Endothelial cell of umbilical vein (primary cell): ENCODE results near the gene BCL3. TPM values are rescaled to one million over a fixed set of nuclear protein-coding genes. Genes with fewer than 3 reads are reported as not detected.

Experiments used
- BruUV-seq: library from RNA; stranded (reverse); fragments of 400-500 nt; replicated peaks from 2 replicates; lab custom pipeline; 2021; lab: Mats Ljungman, UMichigan
- CTCF ChIA-PET: fragments of 300-600, 350-600 bp; sonication (Branson Sonifier 250); formaldehyde crosslinking; loops from one replicate; lab custom pipeline; 2021; ENCODE audit warnings: antibody characterized with exemption, inconsistent platforms; lab: Charles Lee
- POLR2A ChIA-PET: fragments of 300-600, 350-600 bp; sonication (Branson Sonifier 250); formaldehyde crosslinking; loops from one replicate; lab custom pipeline; 2021; ENCODE audit warnings: antibody characterized with exemption, inconsistent platforms; lab: Charles Lee
- DNase-seq: peaks from one replicate; pipeline ENCODE4 v3.0.0-alpha.2; 2011; ENCODE audit warnings: low read depth, low spot score
- FAIRE-seq: peaks from 2 replicates; lab custom pipeline; 2011; peaks lifted over from hg19 to GRCh38; lab: Jason Lieb, UNC
- H2AFZ ChIP-seq: 2 replicates; pipeline ENCODE4 v1.6.0; 2012; ENCODE audit warnings: low read depth, low read length, control low read depth, inconsistent platforms
- H3K27ac ChIP-seq: 2 replicates; pipeline ENCODE4 v1.5.1; 2011; ENCODE audit warnings: low read depth, mild to moderate bottlenecking, control low read depth, low read length, moderate library complexity; ENCODE audit not compliant: insufficient read depth
- H3K27me3 ChIP-seq, 2 experiments: 2 replicates each; pipeline versions ENCODE4 v1.6.0 to v1.6.1; 2011; ENCODE audit warnings: low read length in 2 of 2, mixed read lengths in 1 of 2; ENCODE audit not compliant: control insufficient read depth in 2 of 2, insufficient read depth in 2 of 2
- H3K36me3 ChIP-seq, 2 experiments: 2 replicates in 1 of 2; 3 replicates in 1 of 2; pipeline ENCODE4 v1.5.1; 2011; ENCODE audit warnings: low read length in 2 of 2, mild to moderate bottlenecking in 1 of 2, moderate library complexity in 1 of 2; ENCODE audit not compliant: control insufficient read depth in 2 of 2, insufficient read depth in 2 of 2; ENCODE audit errors: extremely low read depth in 1 of 2
- H3K4me1 ChIP-seq: 3 replicates; pipeline ENCODE4 v1.5.1; 2011; ENCODE audit warnings: mild to moderate bottlenecking, low read length; ENCODE audit not compliant: control insufficient read depth, insufficient read depth; ENCODE audit errors: extremely low read depth
- H3K4me2 ChIP-seq: 2 replicates; pipeline ENCODE4 v1.6.1; 2011; ENCODE audit warnings: low read length, control low read depth, mixed read lengths; ENCODE audit not compliant: insufficient read depth
- H3K4me3 ChIP-seq, 3 experiments: fragments of 200-600 bp in 1 of 3; sonication (generic), shearing (Covaris generic) in 1 of 3; replicated peaks in 1 of 3; 2 replicates each; pipeline ENCODE4 v1.5.1; 2011 to 2016; ENCODE audit warnings: control low read depth in 3 of 3, low read length in 3 of 3, mild to moderate bottlenecking in 2 of 3, inconsistent platforms in 1 of 3, low read depth in 1 of 3, moderate library complexity in 1 of 3; ENCODE audit not compliant: insufficient read depth in 1 of 3
- H3K79me2 ChIP-seq: 2 replicates; pipeline ENCODE4 v1.6.0; 2012; ENCODE audit warnings: low read length, inconsistent platforms; ENCODE audit not compliant: control insufficient read depth, insufficient read depth
- H3K9ac ChIP-seq: replicated peaks from 2 replicates; pipeline ENCODE3; 2011; ENCODE audit warnings: low read length, control low read depth; ENCODE audit not compliant: insufficient read depth; ENCODE audit errors: extremely low read depth
- H3K9me1 ChIP-seq: replicated peaks from 3 replicates; pipeline ENCODE4 v1.6.0; 2011; ENCODE audit warnings: mild to moderate bottlenecking, low read length; ENCODE audit not compliant: control insufficient read depth, insufficient read depth; ENCODE audit errors: extremely low read depth
- H3K9me3 ChIP-seq: replicated peaks from 2 replicates; pipeline ENCODE4 v1.5.1; 2012; ENCODE audit warnings: low read length, inconsistent platforms; ENCODE audit not compliant: control insufficient read depth, insufficient read depth
- H4K20me1 ChIP-seq: replicated peaks from 2 replicates; pipeline ENCODE3; 2011; ENCODE audit warnings: mild to moderate bottlenecking, low read length; ENCODE audit not compliant: control insufficient read depth, insufficient read depth; ENCODE audit errors: extremely low read depth
- CTCF ChIP-seq, 2 donors: IDR thresholded peaks; 1 replicate in 1 of 2; 2 replicates in 1 of 2; pipeline ENCODE4 v1.5.1; 2011; ENCODE audit warnings: low read length in 2 of 2, mild to moderate bottlenecking in 2 of 2, moderate library complexity in 2 of 2, control low read depth in 1 of 2, inconsistent platforms in 1 of 2, low read depth in 1 of 2; ENCODE audit not compliant: insufficient read depth in 1 of 2; ENCODE audit errors: extremely low read depth in 1 of 2
- EZH2 ChIP-seq: IDR thresholded peaks from 2 replicates; pipeline ENCODE4 v1.6.1; 2012; ENCODE audit warnings: borderline replicate concordance, low read depth, mild to moderate bottlenecking, moderate library complexity, low read length, inconsistent platforms; ENCODE audit not compliant: severe bottlenecking
- FOS ChIP-seq: IDR thresholded peaks from 2 replicates; pipeline ENCODE4 v1.6.1; 2011; ENCODE audit warnings: mild to moderate bottlenecking, low read length, moderate library complexity, borderline replicate concordance; ENCODE audit not compliant: insufficient read depth
- GATA2 ChIP-seq: IDR thresholded peaks from 2 replicates; pipeline ENCODE4 v1.7.0; 2011; ENCODE audit warnings: low read depth, mild to moderate bottlenecking, moderate library complexity, mixed read lengths, low read length; ENCODE audit not compliant: insufficient read length, insufficient read depth
- JUN ChIP-seq: IDR thresholded peaks from 2 replicates; pipeline ENCODE4 v1.6.1; 2011; ENCODE audit warnings: borderline replicate concordance, low read depth; ENCODE audit not compliant: insufficient read length, insufficient read depth
- MAX ChIP-seq: IDR thresholded peaks from 2 replicates; pipeline ENCODE4 v1.6.1; 2011; ENCODE audit not compliant: insufficient read depth, insufficient read length
- MYC ChIP-seq: IDR thresholded peaks from one replicate; pipeline ENCODE4 v1.6.1; 2011; ENCODE audit warnings: mild to moderate bottlenecking, low read depth, low read length
- POLR2A ChIP-seq: IDR thresholded peaks from 2 replicates; pipeline ENCODE4 v1.6.1; 2012; ENCODE audit warnings: low read depth, mild to moderate bottlenecking, control low read depth, low read length
- POLR2AphosphoS5 ChIP-seq: IDR thresholded peaks from 2 replicates; pipeline ENCODE4 v1.6.1; 2012; ENCODE audit warnings: low read depth, mild to moderate bottlenecking, control low read depth, low read length, moderate library complexity; ENCODE audit not compliant: insufficient read depth
- dilution Hi-C: fragments of 300-500 bp; cut with MboI; formaldehyde crosslinking; loops from one replicate; pipeline ENCODE4 v1.15.0; 2019; ENCODE audit warnings: low sequenced_read_pairs; ENCODE audit not compliant: extremely low pct_ligation_motif_present
- intact Hi-C: fragments of 100-400 bp; cut with micrococcal nuclease; formaldehyde crosslinking; loops from one replicate; pipeline ENCODE4 v1.10.0; 2022
- polyA plus RNA-seq, 4 experiments: library from polyadenylated mRNA; depleted of rRNA in 3 of 4; stranded (reverse) in 3 of 4; unstranded in 1 of 4; fragments of >200 nt; gene quantifications; 2 replicates each; pipeline versions ENCODE4 v1.2.1 to v1.2.3, GENCODE V29; 2011 to 2012; ENCODE audit warnings: missing spikeins in 1 of 4
- total RNA-seq: library from RNA; stranded (reverse); gene quantifications from 2 replicates; pipeline ENCODE4 v1.2.3, GENCODE V29; 2021

BCL3 gene
- total and polyA plus RNA-seq, 2 donors (not counting 3 experiments of a cell fraction or from before 2014, with no cell fraction given), result 11.0 to 26.9 TPM

GRCh38 chr19:44752816-44753625 is 4.5 kb downstream of the BCL3 start:
- Histone ChIP-seq H4K20me1 (no peaks in the 10 kb centered on the region), H3K4me1 (peaks cover 44% of the 10 kb centered on the region), H3K4me2 (peak overlapping the region; percentile 5), H3K9me1 (no peaks in the 10 kb centered on the region), H3K9ac (peak overlapping the region; percentile 46), H3K9me3 (no peaks in the 10 kb centered on the region), H2AFZ (no peak overlapping the region), H3K36me3 (peaks cover 0 to 16% of the 10 kb centered on the region in 2 experiments), H3K27me3 (no peaks in the 10 kb centered on the region), H3K27ac (peak overlapping the region; percentile 86), H3K4me3 (peak overlapping the region in 1 of 3 experiments; percentile 17), H3K79me2 (peaks cover 26% of the 10 kb centered on the region)
- BruUV-seq, result no TSS peak
- FAIRE-seq (peak; percentile 95), DNase-seq (peak; percentile 91)
- dilution Hi-C loops, result no loop called here
- CTCF ChIA-PET, result interaction anchor here (1.0 to 4.9 kb wide), 7 partner anchors 11 to 182 kb away, joined by 3 to 71 read pairs (median 9); no protein-coding TSS in a partner anchor
- intact Hi-C loops, result loop anchor here (2.0 kb wide), 1 partner anchor 34 kb away; no protein-coding TSS in a partner anchor
- POLR2A ChIA-PET, result no interaction called here
- TF ChIP-seq MAX, result no peak
- TF ChIP-seq JUN, result no peak
- no peak for TF ChIP-seq MYC
- TF ChIP-seq POLR2A, result peak; percentile 40
- TF ChIP-seq CTCF (IDR thresholded peaks at IDR 0.05; ENCODE audit: extremely low read depth in 1 of 2, insufficient read depth in 1 of 2, low read depth in 1 of 2, low read length in 2 of 2), result no peak
- peak; percentile 94 for TF ChIP-seq POLR2AphosphoS5
- no peak for TF ChIP-seq GATA2
- TF ChIP-seq FOS, result peak; percentile 40
- no peak for TF ChIP-seq EZH2
